Stimulated activated CD4-positive, alpha-beta T cell treated with anti-CD3 and anti-CD28 coated beads, Interleukin-15, amount 100 ng/mL, for 1 hour (primary cell): ENCODE data around the gene LIPN.

Experiments
- DNase-seq, 2 donors: peaks; one replicate each; pipeline ENCODE4 v3.0.0-alpha.2; 2020; ENCODE audit warnings: low read depth in 1 of 2, low spot score in 1 of 2

Gene LIPN

GRCh38 chr10:88782222-88782621 is 22.4 kb downstream of the LIPN start:
- no peak for DNase-seq

- DNase-seq = no peak
These were observed 23.9 kb downstream of the LIPN start for GRCh38 chr10:88783724-88784123.

GRCh38 chr10:88786032-88786770 is 26.4 kb downstream of the LIPN start:
- DNase-seq = no peak

- DNase-seq = no peak
These were observed 27.6 kb downstream of the LIPN start for GRCh38 chr10:88787463-88787862.

- no peak for DNase-seq
These were observed 29.1 kb downstream of the LIPN start for GRCh38 chr10:88788924-88789323.

GRCh38 chr10:88791924-88792323 is 32.1 kb downstream of the LIPN start:
- no peak for DNase-seq

GRCh38 chr10:88792661-88793060 is 32.8 kb downstream of the LIPN start:
- DNase-seq = no peak

GRCh38 chr10:88793712-88794299 is 34.0 kb downstream of the LIPN start:
- DNase-seq = no peak

GRCh38 chr10:88794731-88795130 is 34.9 kb downstream of the LIPN start:
- DNase-seq = no peak

GRCh38 chr10:88800152-88801125 is 40.6 kb downstream of the LIPN start:
- DNase-seq = no peak

- DNase-seq = no peak
These were observed 42.9 kb downstream of the LIPN start, which contains the start of gene LIPM for GRCh38 chr10:88802523-88803285. Gene LIPM, plus strand, starts transcription at chr10:88802730. Its CDS starts 167 bp downstream, at chr10:88802897.

- no peak for DNase-seq
These were observed 43.8 kb downstream of the LIPN start for GRCh38 chr10:88803641-88804040.

GRCh38 chr10:88804083-88804812 is 44.4 kb downstream of the LIPN start:
- DNase-seq = no peak

GRCh38 chr10:88805361-88805760 is 45.5 kb downstream of the LIPN start:
- no peak for DNase-seq

GRCh38 chr10:88805924-88806323 is 46.1 kb downstream of the LIPN start:
- no peak for DNase-seq

GRCh38 chr10:88809621-88810020 is 49.8 kb downstream of the LIPN start:
- no peak for DNase-seq

- no peak for DNase-seq
These were observed 50.6 kb downstream of the LIPN start for GRCh38 chr10:88810196-88810961.

- DNase-seq = no peak
These were observed 53.4 kb downstream of the LIPN start for GRCh38 chr10:88813200-88813599.

- no peak for DNase-seq
These were observed 59.5 kb downstream of the LIPN start for GRCh38 chr10:88819290-88819689.
